SU-DHL-6 (cell line): ENCODE data around the gene SMC6.

ENCODE experiments used
- H2AFZ ChIP-seq: fragments of 200-600 bp; sonication (generic); 2 replicates; pipeline ENCODE4 v1.6.1; 2014; ENCODE audit warnings: low read depth, mild to moderate bottlenecking, moderate library complexity, mixed read lengths, antibody characterized with exemption, low read length; ENCODE audit not compliant: severe bottlenecking
- H3F3A ChIP-seq: fragments of 200-600 bp; shearing (Covaris generic); 2 replicates; pipeline ENCODE4 v1.6.0; 2016; ENCODE audit warnings: antibody characterized with exemption, mild to moderate bottlenecking; ENCODE audit not compliant: insufficient read depth
- H3K27ac ChIP-seq: fragments of 200-600 bp; sonication (generic); 2 replicates; pipeline ENCODE4 v1.5.1; 2016; ENCODE audit warnings: low read depth, mild to moderate bottlenecking, low read length, moderate library complexity, mixed read lengths
- H3K27me3 ChIP-seq: fragments of 200-600 bp; sonication (generic), shearing (Covaris generic); 2 replicates; pipeline ENCODE4 v1.6.0; 2014; ENCODE audit warnings: mild to moderate bottlenecking, low read length
- H3K36me3 ChIP-seq: fragments of 200-600 bp; sonication (generic); 2 replicates; pipeline ENCODE4 v1.6.1; 2014; ENCODE audit warnings: mild to moderate bottlenecking, low read length, mixed read lengths
- H3K4me2 ChIP-seq: fragments of 300-600, 200-600 bp; shearing (Covaris generic), sonication (generic); 2 replicates; pipeline ENCODE4 v1.6.0; 2014; ENCODE audit warnings: low read length, low read depth, mild to moderate bottlenecking; ENCODE audit not compliant: poor library complexity, severe bottlenecking
- H3K4me3 ChIP-seq: fragments of 200-600 bp; sonication (generic); 2 replicates; pipeline ENCODE4 v1.5.1; 2014; ENCODE audit warnings: antibody characterized with exemption, low read length, mild to moderate bottlenecking, mixed read lengths; ENCODE audit not compliant: insufficient read depth, poor library complexity, severe bottlenecking
- H3K79me2 ChIP-seq: fragments of 200-600 bp; sonication (generic); 2 replicates; pipeline ENCODE4 v1.6.1; 2014; ENCODE audit warnings: mild to moderate bottlenecking, low read length, moderate library complexity; ENCODE audit not compliant: insufficient read depth
- H3K9ac ChIP-seq: fragments of 200-600 bp; sonication (generic); 2 replicates; pipeline ENCODE4 v1.7.0; 2014; ENCODE audit warnings: mild to moderate bottlenecking, low read length
- H3K9me2 ChIP-seq: fragments of 200-600 bp; sonication (generic); replicated peaks from 2 replicates; pipeline ENCODE4 v1.6.1; 2014; ENCODE audit warnings: low read length; ENCODE audit not compliant: insufficient read depth
- H3K9me3 ChIP-seq: fragments of 200-600 bp; sonication (generic); 2 replicates; pipeline ENCODE4 v1.6.1; 2014; ENCODE audit warnings: low read length, mixed read lengths; ENCODE audit not compliant: insufficient read depth
- H4K20me1 ChIP-seq: fragments of 200-600 bp; sonication (generic); 2 replicates; pipeline ENCODE4 v1.6.1; 2014; ENCODE audit warnings: low read depth, mild to moderate bottlenecking, antibody characterized with exemption, low read length, moderate library complexity, mixed read lengths
- CTCF ChIP-seq: fragments of 200-600 bp; sonication (generic); IDR thresholded peaks from one replicate; pipeline ENCODE4 v1.5.1; 2017; ENCODE audit warnings: antibody characterized with exemption, mild to moderate bottlenecking, low read length, moderate library complexity; ENCODE audit not compliant: insufficient read depth, poor library complexity, severe bottlenecking
- EZH2phosphoT487 ChIP-seq: fragments of 200-600 bp; sonication (generic), shearing (Covaris generic); conservative IDR thresholded peaks from 2 replicates; pipeline ENCODE4 v1.6.1; 2018; ENCODE audit warnings: mild to moderate bottlenecking, antibody characterized with exemption, low read length, moderate library complexity, mixed read lengths

SMC6 gene

GRCh38 chr2:17683981-17684380 is 69.6 kb downstream of the SMC6 start:
- Histone ChIP-seq H3K27ac (no peak overlapping the region), H4K20me1 (no peaks in the 10 kb centered on the region), H3K27me3 (no peaks in the 10 kb centered on the region), H3K36me3 (peaks cover 53% of the 10 kb centered on the region), H3K4me2 (no peak overlapping the region), H3K79me2 (no peaks in the 10 kb centered on the region), H3F3A (no peaks in the 10 kb centered on the region), H3K9me2 (no peaks in the 10 kb centered on the region), H3K9me3 (no peaks in the 10 kb centered on the region), H2AFZ (no peak overlapping the region), H3K9ac (no peak overlapping the region), H3K4me3 (no peak overlapping the region)
- TF ChIP-seq EZH2phosphoT487 (no peak), CTCF (no peak)

- H3K4me3 ChIP-seq: no peak overlapping the region
- no peak overlapping the region for H3K4me2 ChIP-seq
- no peaks in the 10 kb centered on the region for H3K27me3 ChIP-seq
- H3K9ac ChIP-seq: no peak overlapping the region
- H4K20me1 ChIP-seq: no peaks in the 10 kb centered on the region
- TF ChIP-seq EZH2phosphoT487 (no peak), CTCF (no peak)
- peaks cover 53% of the 10 kb centered on the region for H3K36me3 ChIP-seq
- H2AFZ ChIP-seq: no peak overlapping the region
- no peaks in the 10 kb centered on the region for H3K79me2 ChIP-seq
- no peaks in the 10 kb centered on the region for H3K9me2 ChIP-seq
- no peaks in the 10 kb centered on the region for H3F3A ChIP-seq
- H3K9me3 ChIP-seq: no peaks in the 10 kb centered on the region
- no peak overlapping the region for H3K27ac ChIP-seq
These were observed 71.3 kb downstream of the SMC6 start for GRCh38 chr2:17682098-17682857.

GRCh38 chr2:17680119-17680518 is 73.5 kb downstream of the SMC6 start:
- Histone ChIP-seq H4K20me1 (no peaks in the 10 kb centered on the region), H2AFZ (no peak overlapping the region), H3K36me3 (peaks cover 57% of the 10 kb centered on the region), H3K79me2 (no peaks in the 10 kb centered on the region), H3K4me3 (no peak overlapping the region), H3K9me3 (no peaks in the 10 kb centered on the region), H3K9ac (no peak overlapping the region), H3K4me2 (no peak overlapping the region), H3F3A (no peaks in the 10 kb centered on the region; the same call in 1 of the 2 replicates), H3K27me3 (no peaks in the 10 kb centered on the region), H3K27ac (no peak overlapping the region), H3K9me2 (no peaks in the 10 kb centered on the region)
- TF ChIP-seq EZH2phosphoT487 (no peak), CTCF (no peak)
